Suprapubic skin (tissue), 4 donors: ENCODE data around the gene IFFO2.

Source experiments
- EP300 ChIP-seq: sonication (generic); formaldehyde crosslinking; IDR thresholded peaks from one replicate; pipeline ENCODE4 v1.6.1; 2017; ENCODE audit warnings: antibody characterized with exemption
- POLR2AphosphoS5 ChIP-seq, 3 donors: sonication (generic); formaldehyde crosslinking; IDR thresholded peaks; one replicate each; pipeline ENCODE4 v1.6.1; 2017; ENCODE audit warnings: antibody characterized with exemption in 3 of 3
- TF ChIP-seq, protein P1 (sequence below), 2 donors: fragments of 200-600 bp in 1 of 2; fragments of 450-650 bp in 1 of 2; sonication (generic) in 1 of 2; IDR thresholded peaks; one replicate each; pipeline ENCODE4 v1.5.1; 2016 to 2019; ENCODE audit warnings: antibody characterized with exemption in 2 of 2, mild to moderate bottlenecking in 1 of 2, moderate library complexity in 1 of 2

GRCh38 chr1:18868354-18868753 is 88.1 kb downstream of the IFFO2 start:
- TF ChIP-seq POLR2AphosphoS5 (IDR thresholded peaks at IDR 0.05) (no peak), EP300 (no peak)
- TF ChIP-seq, protein P1, sequence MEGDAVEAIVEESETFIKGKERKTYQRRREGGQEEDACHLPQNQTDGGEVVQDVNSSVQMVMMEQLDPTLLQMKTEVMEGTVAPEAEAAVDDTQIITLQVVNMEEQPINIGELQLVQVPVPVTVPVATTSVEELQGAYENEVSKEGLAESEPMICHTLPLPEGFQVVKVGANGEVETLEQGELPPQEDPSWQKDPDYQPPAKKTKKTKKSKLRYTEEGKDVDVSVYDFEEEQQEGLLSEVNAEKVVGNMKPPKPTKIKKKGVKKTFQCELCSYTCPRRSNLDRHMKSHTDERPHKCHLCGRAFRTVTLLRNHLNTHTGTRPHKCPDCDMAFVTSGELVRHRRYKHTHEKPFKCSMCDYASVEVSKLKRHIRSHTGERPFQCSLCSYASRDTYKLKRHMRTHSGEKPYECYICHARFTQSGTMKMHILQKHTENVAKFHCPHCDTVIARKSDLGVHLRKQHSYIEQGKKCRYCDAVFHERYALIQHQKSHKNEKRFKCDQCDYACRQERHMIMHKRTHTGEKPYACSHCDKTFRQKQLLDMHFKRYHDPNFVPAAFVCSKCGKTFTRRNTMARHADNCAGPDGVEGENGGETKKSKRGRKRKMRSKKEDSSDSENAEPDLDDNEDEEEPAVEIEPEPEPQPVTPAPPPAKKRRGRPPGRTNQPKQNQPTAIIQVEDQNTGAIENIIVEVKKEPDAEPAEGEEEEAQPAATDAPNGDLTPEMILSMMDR (IDR thresholded peaks at IDR 0.05): no peak
